HS-5 (cell line): Measurements from ENCODE around the gene RPN2.
A peak's percentile ranks its signal among the peaks of the same experiment; 100 is the strongest.

Experiments
- DNase-seq: peaks from one replicate; pipeline ENCODE4 v3.0.0-alpha.2; 2012; ENCODE audit warnings: low read depth

Gene RPN2

DNA sequence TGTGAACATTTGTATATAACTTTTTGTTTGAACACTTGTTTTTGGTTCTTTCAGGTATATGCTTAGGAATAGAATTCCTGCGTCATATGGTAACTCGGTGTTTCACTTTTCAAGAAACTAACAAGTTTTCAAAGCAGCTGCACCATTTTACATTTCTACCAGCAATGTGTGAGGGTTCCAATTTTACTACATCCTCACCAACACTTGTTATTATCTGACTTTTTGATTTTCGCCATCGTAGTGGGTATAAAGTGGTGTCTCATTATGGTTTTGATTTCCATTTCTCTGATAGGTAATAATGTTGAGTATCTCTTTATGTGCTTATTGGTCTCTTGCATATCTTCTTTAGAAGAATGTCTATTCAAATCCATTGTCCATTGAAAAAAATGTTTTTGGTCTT, 39.8 kb downstream of the RPN2 start:
- DNase-seq: no peak

DNA sequence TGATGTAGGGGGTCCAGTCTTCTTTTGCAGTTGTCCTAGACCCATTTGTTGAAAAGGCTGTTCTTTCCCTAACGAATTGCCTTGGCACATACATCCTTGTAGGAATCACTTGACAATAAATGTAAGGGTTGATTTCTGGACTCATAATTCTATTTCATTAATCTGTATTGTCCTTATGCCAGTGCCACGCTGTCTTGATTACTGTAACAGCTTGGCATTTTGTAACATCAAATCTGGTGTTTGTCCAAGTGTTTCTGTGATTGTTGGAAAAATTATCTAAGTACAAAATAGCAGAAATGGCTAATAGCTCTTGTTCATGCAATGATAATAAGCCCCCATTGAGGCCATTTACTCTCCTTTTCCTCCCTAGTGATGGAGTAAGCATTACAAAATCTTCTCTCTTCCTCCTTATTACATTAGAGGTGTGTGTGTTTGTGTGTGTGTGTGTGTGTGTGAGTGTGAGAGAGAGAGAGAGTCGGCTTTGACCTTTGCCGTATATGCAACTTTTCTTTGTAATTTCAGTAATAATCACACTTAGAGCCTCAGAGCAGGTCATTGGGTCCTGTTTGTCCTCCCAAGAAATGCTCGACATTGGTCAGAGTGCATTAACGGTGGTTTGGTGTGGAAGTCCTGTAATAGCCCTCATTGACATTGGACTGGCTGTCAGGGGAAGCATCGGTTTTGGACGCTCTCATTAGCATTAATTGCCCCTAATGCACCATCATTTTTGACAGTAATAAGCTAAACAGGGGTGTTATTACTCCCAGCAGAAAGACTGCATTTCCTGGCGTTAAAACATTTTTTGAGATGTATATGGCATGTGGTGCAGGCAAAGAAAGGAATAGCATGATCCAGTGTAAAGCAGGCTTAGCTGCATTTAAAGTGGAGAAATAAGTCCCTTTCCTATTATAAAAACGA, 40.9 kb downstream of the RPN2 start:
- no peak for DNase-seq

DNA sequence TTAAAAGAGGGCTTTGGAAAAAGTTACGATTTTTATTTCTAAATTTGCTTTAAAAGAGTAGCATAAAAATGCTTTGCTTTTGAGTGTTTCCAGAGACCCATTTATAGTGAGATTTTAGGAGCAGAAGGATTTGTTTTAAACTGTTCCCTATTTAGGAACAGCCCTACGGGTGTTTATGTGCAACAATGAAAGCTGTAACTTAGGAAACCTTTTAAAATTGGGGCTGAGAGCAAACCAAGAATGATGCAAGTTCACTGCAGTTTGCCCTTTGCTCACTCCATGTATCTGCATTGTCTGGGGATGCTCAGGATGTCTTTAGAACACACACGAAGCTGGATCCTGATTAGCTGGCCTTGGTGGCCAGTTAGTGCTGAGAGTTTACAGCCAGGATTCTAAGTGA, 41.6 kb downstream of the RPN2 start:
- no peak for DNase-seq

DNA sequence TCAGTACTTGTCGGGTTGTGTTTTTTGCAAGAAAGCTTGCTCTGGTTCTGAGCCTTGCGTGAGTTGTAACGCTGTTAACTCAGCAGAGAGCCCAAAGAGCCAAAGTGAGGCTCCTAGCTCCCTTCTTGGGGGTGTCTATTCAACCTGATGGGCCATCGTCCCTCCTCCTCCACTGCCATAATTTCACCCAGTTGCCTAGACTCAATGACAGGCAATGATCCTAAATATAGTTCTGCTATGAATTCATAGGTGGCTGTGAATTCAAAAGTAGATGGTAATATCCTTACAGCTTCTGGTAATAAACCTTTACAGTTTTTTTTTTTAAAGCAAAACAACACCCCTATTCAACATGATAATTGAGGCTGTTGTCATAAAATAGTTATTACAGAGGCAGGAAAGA, 43.0 kb downstream of the RPN2 start:
- DNase-seq: no peak

DNA sequence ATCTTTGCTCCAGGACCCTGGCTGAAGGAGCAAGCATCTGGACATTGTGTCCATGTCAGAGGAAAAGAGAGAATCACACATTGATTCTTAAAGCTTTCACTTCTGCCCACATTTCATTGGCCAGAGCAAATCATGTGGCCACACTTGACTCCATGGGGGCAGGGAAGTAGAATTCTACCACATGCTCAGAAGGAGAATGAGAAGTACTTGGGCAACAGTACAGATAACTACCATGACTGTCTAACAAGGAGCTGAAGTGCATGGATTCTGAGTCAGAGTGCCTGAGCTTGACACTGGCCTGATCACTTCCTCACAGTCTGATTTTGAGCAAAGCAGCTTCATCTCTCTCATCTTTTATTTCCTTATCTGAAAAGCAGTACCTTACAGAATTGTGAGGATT, 43.9 kb downstream of the RPN2 start:
- DNase-seq: peak; percentile 91

DNA sequence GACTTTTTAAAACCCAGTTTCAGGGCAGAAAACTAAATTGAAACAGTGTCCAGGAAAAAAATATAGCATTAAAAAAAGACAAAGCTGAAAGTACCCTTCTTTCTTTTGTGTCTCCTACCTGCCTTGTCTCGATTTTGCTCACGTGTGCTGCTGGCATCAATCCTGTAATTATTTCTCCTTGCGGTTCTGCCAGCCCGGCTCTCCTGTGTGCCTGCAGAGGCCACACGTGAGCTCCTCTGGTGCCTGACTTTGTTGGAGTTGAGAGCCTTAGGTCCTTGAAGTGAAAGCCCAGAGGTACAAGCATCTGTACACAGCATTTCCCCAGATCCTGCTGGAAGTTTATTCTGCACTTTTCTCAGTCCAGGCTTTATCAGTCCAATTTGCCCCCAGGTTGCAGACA, 46.0 kb downstream of the RPN2 start:
- no peak for DNase-seq

DNA sequence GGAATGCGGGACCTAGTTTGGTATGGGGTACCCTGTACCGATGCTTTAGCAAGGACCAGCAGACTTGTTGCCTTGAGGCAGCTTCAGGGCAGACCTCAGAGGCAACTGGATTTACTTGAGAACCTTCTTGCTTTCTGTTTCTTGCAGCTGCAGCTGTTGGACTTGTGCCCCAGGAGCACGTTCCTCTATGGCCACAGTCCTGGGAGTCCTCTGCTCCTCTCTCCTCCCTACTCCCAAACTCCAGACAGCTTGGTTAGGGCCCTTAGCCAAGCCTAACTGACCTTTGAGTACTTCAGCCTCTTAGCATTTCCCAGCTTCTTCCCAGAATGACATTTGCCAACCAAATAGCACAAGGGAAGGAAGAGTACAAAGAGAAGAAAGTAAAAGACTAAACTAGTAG, 47.8 kb downstream of the RPN2 start:
- DNase-seq: no peak

DNA sequence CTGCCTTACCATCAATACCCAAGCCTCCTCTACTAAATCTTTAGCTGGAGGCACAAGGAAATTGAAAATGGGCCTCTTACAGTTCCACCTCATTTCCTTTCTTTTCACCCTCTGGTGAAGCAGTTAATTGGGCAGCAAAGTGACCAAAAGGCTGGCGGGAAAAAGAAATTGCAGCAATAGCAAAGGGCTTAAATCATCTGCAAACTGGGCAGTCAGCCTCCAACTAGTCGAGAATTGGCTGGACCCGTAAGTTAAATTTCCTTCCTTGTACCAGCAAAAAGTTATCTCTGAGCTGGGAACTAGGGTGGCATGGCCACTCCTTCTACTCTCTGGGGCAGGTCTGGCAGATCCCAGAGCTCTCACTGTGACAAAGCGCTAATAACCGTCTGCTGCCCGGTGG, 49.0 kb downstream of the RPN2 start:
- DNase-seq: no peak

DNA sequence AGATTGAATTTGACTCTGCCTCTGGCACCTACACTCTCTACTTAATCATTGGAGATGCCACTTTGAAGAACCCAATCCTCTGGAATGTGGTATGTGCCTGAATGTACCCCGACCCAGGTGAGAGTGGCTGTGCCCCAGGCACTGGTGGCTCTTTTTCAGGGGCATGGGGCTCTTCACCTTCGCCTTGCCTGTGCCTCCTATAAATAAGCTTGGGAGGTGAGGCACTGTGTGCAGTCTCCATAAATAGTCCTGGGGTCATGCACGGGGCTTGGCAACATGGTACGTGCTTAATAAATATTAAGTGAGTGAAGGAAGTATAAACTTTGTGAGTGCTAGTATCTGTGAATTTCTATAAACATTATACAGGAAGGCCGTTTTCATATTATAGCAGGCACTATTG, 49.5 kb downstream of the RPN2 start:
- no peak for DNase-seq

DNA sequence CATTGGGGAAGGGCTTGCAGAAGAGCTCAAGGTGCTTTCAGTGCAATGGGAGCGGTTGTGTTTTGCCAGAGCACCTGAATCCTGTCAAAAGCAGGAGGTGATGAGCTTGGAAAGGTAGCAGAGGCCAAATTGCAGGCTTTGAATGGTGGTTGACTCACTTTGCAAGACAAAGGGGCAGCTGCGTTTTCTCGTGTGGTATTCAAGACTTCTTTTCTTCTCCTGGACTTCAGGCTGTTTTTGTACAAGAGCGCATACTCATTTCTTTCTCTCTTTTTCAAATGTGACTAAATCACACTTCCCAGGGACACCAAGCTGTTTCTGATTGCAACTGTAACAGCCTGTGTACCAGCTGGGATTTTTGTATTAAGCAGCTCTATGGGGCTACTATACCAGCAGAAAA, 50.2 kb downstream of the RPN2 start:
- no peak for DNase-seq

DNA sequence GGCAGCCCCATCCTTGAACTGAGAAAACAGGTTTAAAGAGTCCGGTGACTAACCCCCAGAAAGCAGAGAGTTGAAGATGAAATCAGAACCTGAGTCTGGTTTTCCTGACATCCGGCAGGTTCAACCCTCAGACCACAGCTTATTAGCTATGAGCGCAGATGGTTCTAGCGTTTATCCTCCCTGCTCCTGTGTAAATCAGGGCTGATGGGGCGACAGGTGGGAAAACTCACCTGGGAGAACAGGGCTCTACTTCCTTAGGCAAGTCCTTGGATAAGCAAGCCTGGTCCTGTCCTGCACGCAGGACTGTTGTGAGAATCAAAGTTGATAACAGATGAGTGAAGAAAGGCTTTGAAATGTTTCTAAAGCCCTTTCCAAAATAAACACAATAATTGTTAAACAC, 51.1 kb downstream of the RPN2 start:
- DNase-seq: no peak

DNA sequence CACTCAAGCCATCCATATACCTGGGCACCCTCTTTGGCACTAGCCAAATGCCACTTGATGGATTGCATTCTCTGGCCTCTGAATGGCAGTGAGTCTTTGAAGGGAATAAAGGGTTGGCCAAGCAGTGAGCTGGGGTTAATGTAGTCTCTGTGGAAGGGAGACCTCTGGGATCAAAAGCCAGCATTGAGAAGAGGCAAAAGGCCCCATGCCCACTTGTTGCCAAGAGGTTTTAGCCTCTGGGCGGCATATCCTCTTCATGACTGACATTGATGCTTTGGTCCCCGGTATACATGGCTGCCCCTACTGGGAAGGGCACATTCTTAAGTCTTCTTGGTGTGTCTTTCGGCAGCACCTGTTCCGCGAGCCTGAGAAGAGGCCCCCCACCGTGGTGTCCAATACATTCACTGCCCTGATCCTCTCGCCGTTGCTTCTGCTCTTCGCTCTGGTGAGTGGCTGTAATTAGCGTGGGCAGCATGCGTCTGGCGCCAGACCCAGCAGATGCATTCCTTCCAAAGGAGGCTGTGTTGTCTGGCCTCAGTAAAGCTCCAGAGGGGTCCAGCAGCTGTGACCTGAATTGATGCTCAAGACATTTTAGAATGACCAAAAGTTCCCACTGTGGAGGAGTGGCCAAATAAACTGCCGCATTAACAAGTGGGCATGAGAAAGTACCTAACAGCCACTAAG, 53.0 kb downstream of the RPN2 start:
- DNase-seq: no peak

DNA sequence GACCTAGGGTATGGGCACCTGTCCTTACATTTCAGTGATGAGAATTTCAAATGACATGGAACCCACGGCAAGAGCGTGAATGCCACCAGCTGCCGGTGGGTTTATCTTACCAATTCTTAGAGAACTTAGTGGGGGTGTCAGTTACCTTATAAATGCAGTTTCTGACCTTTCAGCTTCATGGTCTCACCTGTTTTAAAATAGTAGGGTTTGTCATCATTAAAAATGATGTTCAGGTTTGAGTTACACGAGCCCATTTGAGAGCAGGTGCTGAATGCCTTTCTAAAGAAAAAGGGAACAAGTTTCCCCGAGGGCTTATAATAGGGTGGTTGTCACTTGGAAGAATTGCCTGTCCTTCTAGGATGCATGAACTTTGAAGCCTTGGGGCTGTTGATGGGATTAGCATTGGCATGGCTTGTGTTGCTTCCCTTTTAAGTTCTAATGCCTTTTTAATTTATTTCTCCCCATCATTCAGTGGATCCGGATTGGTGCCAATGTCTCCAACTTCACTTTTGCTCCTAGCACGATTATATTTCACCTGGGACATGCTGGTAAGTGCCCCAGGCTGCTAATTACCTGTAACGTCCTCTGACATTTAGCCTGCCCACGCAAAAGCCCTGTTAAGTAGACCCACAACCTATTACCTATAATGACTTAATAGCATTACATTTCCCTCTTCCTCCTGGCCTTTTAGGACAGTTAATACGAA, 54.6 kb downstream of the RPN2 start:
- no peak for DNase-seq

DNA sequence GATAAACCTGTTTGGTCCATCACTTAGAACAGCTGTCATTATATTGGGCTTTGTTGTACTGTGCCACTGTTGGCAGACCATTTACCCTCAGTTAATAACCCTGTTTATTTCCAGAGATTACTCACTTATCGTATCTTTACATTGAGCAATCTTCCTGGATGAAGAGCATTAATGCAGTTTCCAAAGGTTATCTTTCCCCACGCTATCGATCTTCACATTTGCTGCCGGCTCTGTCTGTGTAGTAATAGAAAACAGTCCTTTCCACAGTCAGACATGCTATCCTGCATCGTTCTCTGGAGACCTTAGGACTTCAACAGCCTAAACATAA, 55.1 kb downstream of the RPN2 start:
- DNase-seq: no peak

DNA sequence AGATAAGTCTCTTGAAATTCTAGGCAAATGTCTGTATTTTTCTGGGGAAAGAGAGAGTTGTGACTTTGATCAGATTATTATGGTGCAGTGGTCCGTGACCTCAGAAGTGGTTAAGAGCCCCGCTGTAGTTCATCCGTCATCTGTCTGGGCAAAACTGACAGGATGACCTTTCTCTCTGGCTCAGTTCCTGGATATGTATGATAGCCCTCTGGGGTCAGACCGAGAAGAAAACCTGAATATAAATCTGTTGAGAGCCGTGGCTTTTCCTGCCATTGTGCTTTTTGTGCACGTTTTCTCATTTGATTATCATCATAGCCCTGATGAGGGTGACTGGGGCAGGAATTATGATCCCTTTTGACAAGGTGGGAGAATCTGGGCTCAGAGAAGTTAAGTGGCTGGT, 55.9 kb downstream of the RPN2 start:
- no peak for DNase-seq

DNA sequence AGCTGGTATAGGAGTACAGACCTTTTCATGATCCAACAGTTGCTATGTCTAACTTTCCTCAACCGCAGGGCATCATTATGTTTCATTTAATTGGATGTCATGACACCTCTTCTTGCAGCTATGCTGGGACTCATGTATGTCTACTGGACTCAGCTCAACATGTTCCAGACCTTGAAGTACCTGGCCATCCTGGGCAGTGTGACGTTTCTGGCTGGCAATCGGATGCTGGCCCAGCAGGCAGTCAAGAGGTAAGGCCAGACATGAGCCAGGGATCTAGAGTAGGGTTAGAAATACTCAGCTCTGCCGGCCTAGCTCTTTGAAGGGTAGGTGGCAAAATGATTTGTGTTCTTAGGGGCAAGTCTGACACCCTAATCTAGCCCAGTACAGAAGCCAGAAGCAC, 57.3 kb downstream of the RPN2 start:
- DNase-seq: no peak

DNA sequence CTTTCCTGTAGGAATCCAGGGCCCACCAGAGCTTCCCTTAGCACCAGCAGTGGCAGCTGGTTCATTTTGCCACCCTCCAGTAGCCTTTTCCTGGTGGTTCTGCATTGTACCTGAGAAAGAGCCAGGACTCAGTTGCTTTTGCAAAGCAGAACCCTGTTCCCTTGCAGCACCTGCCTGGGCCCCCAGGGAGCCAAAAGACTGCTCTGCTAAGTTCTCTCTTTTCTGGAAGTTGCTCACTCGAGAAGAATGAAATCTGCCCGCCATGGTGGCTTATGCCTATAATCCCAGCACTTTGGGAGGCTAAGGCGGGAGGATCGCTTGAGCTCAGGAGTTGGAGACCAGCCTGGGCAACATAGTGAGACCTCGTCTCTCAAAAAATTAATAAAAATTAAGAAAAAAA, 58.5 kb downstream of the RPN2 start:
- DNase-seq: no peak

DNA sequence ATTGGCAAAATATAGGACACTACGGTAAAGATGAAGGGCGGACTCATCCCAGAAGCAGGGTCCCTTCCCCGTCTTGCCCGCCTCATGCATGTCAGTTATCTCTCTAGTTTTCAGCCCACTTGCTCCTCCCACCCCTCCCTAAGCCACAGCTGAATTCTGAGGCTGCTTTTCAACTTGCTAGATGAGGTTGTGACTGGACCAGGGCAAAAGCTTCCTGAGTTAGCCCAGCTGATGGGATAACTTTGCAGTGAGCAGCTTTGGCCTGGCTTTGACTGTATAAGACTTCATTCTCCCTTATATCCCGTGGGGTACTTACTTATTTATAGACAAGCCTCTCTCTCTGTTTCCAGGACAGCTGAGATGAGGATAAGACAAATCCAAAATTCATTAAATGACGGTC, 59.3 kb downstream of the RPN2 start:
- no peak for DNase-seq

DNA sequence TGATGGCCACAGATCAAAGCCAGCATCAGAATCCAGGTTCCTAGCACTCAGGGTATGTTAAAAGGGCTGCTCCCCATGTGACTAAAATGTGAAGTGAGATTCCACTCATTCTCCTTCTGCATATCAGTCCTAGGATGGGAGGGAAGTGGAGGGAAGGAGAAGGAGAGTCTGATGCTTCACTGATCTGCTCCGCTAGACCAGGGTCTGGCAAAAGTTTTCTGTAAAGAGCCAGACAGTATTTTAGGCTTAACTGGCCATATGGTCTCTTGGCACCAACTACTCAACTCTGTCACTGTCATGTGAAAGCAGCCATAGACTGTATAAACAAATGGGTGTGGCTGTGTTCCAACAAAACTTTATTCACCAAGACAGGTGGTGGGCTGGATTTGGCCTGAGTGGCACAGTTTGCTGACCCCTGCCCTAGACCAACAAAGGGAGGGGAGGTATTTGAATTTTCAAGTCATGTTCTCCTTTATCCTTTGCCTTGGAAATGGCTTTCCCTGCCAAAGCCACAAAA, 59.9 kb downstream of the RPN2 start:
- DNase-seq: no peak

DNA sequence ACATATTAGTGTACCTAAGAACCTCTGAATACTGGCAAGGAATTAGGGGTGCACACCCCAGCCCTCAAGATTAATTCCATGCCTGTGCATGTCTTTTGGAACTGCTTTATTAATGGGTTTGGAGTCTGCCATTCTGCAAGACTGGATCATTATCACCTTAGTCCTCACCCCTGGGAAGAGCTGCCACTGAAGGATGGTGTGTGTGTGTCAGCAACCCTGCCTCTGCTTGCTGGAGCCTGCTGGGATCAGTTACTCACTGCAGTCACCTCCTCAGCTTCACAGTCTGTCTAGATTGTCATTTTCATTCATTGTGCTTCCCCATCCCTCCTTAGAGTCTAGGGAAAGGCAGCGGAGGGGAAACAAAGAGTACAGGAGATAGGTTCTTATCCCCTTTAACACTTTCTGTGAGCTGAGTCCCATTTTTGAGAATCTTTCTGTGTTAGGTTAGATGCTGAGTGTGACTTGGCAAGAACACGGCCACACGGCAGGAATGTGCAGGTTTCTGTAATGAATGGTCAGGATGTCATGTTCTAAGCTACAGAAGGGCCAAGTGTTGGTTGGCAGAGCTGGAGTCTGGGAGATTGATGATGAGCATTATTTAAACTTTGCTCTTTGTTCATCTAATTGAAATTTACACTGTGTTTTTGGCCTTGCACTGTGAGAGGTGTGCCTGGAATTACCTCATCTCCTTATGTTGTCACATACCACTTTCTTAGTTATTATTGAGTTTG, 61.4 kb downstream of the RPN2 start:
- DNase-seq: no peak

DNA sequence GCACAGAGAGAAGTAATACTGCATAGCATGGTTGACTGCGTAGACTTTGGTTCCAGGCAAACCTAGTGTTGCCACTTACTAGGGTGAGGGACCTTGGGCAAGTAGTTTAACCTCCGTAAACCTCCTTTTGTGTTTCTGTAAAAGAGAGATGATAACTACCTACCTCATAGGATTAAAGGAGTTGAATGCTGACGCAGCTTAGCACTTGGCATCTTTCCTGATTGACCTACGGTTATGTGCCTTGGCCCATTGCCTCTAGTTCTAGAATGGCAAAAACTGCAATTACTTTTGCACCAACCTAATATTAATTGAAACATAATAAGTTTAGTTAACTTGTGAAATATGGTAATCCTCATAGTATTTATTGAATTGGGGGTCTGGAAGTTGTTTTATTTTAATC, 63.4 kb downstream of the RPN2 start:
- DNase-seq: no peak
